HEK293 (cell line): ENCODE results near the gene WDPCP.

Experiments used
- CTCF ChIA-PET: fragments of 350-600 bp; formaldehyde crosslinking; extraction: SDS; loops from one replicate; lab custom pipeline; 2021; ENCODE audit warnings: antibody characterized with exemption; lab: Yijun Ruan, JAX
- POLR2A ChIA-PET: fragments of 300-600 bp; formaldehyde crosslinking; extraction: SDS; loops from one replicate; lab custom pipeline; 2020; ENCODE audit warnings: antibody characterized with exemption, inconsistent platforms; lab: Yijun Ruan, JAX
- H3K27ac ChIP-seq: fragments of 200-500 bp; sonication (Bioruptor generic); 2 replicates; pipeline ENCODE4 v1.5.1; 2014; ENCODE audit warnings: low read depth, low read length, control low read depth, inconsistent platforms; ENCODE audit errors: extremely low read depth
- H3K36me3 ChIP-seq, 2 experiments: fragments of 200-500 bp in 1 of 2; sonication (Bioruptor generic) in 1 of 2; 1 replicate in 1 of 2; 2 replicates in 1 of 2; pipeline ENCODE4 v1.5.1; 2014 to 2017; ENCODE audit warnings: inconsistent platforms in 2 of 2, low read length in 2 of 2; ENCODE audit not compliant: control insufficient read depth in 2 of 2, insufficient read depth in 1 of 2
- H3K4me1 ChIP-seq: fragments of 200-500 bp; sonication (Bioruptor generic); 2 replicates; pipeline ENCODE4 v1.5.1; 2014; ENCODE audit warnings: mild to moderate bottlenecking, low read length, inconsistent platforms; ENCODE audit not compliant: control insufficient read depth, insufficient read depth
- H3K4me3 ChIP-seq: 2 replicates; pipeline ENCODE4 v1.5.1; 2011; ENCODE audit warnings: low read depth, mild to moderate bottlenecking, control low read depth, low read length, moderate library complexity
- H3K9me3 ChIP-seq: fragments of 200-500 bp; sonication (Bioruptor generic); 2 replicates; pipeline ENCODE4 v1.5.1; 2014; ENCODE audit warnings: low read depth, low read length, inconsistent platforms; ENCODE audit not compliant: control insufficient read depth, insufficient read depth
- EGR2 ChIP-seq: fragments of 450-650 bp; formaldehyde crosslinking; IDR thresholded peaks from 2 replicates; pipeline ENCODE4 v1.5.1; 2016; ENCODE audit warnings: low read depth, missing biosample characterization, missing genetic modification characterization
- HOXA7 ChIP-seq: sonication (generic); formaldehyde crosslinking; IDR thresholded peaks from 2 replicates; pipeline ENCODE4 v1.8.1; 2022; ENCODE audit warnings: missing genetic modification reagents, borderline replicate concordance
- HOXD13 ChIP-seq: sonication (generic); formaldehyde crosslinking; IDR thresholded peaks from 2 replicates; pipeline ENCODE4 v1.8.0; 2022; ENCODE audit warnings: missing genetic modification reagents, borderline replicate concordance
- INSM2 ChIP-seq: fragments of 450-650 bp; formaldehyde crosslinking; IDR thresholded peaks from 2 replicates; pipeline ENCODE4 v1.5.1; 2016; ENCODE audit warnings: missing biosample characterization, missing genetic modification characterization
- OVOL3 ChIP-seq: fragments of 450-650 bp; formaldehyde crosslinking; IDR thresholded peaks from 2 replicates; pipeline ENCODE4 v1.5.1; 2016; ENCODE audit warnings: missing biosample characterization, missing genetic modification characterization
- ZNF112 ChIP-seq: fragments of 450-650 bp; formaldehyde crosslinking; IDR thresholded peaks from 2 replicates; pipeline ENCODE4 v1.5.0; 2017; ENCODE audit warnings: missing biosample characterization, missing genetic modification characterization
- ZNF121 ChIP-seq: fragments of 450-650 bp; formaldehyde crosslinking; IDR thresholded peaks from 2 replicates; pipeline ENCODE4 v1.5.1; 2016; ENCODE audit warnings: missing biosample characterization, missing genetic modification characterization
- ZNF169 ChIP-seq: fragments of 450-650 bp; formaldehyde crosslinking; IDR thresholded peaks from 2 replicates; pipeline ENCODE4 v1.5.1; 2016; ENCODE audit warnings: missing biosample characterization, missing genetic modification characterization
- ZNF23 ChIP-seq: fragments of 450-650 bp; formaldehyde crosslinking; IDR thresholded peaks from 2 replicates; pipeline ENCODE4 v1.5.1; 2016; ENCODE audit warnings: missing biosample characterization, missing genetic modification characterization, borderline replicate concordance
- ZNF26 ChIP-seq: fragments of 450-650 bp; formaldehyde crosslinking; IDR thresholded peaks from 2 replicates; pipeline ENCODE4 v1.5.1; 2016; ENCODE audit warnings: missing biosample characterization, missing genetic modification characterization
- ZNF266 ChIP-seq: fragments of 450-650 bp; formaldehyde crosslinking; IDR thresholded peaks from 2 replicates; pipeline ENCODE4 v1.5.1; 2016; ENCODE audit warnings: missing biosample characterization, missing genetic modification characterization, low read depth
- ZNF324 ChIP-seq: fragments of 450-650 bp; formaldehyde crosslinking; IDR thresholded peaks from 2 replicates; pipeline ENCODE4 v1.5.1; 2016; ENCODE audit warnings: missing biosample characterization, missing genetic modification characterization
- ZNF350 ChIP-seq: fragments of 450-650 bp; formaldehyde crosslinking; IDR thresholded peaks from 2 replicates; pipeline ENCODE4 v1.5.0; 2017; ENCODE audit warnings: missing biosample characterization, mild to moderate bottlenecking, missing genetic modification characterization
- ZNF354C ChIP-seq: fragments of 450-650 bp; formaldehyde crosslinking; IDR thresholded peaks from 2 replicates; pipeline ENCODE4 v1.5.1; 2016; ENCODE audit warnings: missing biosample characterization, missing genetic modification characterization, low read depth, borderline replicate concordance
- ZNF416 ChIP-seq: fragments of 450-650 bp; formaldehyde crosslinking; IDR thresholded peaks from 2 replicates; pipeline ENCODE4 v1.5.1; 2016; ENCODE audit warnings: missing biosample characterization, missing genetic modification characterization
- ZNF423 ChIP-seq: fragments of 450-650 bp; formaldehyde crosslinking; IDR thresholded peaks from 2 replicates; pipeline ENCODE4 v1.5.1; 2016; ENCODE audit warnings: missing biosample characterization, missing genetic modification characterization
- ZNF433 ChIP-seq: fragments of 450-650 bp; formaldehyde crosslinking; IDR thresholded peaks from 2 replicates; pipeline ENCODE4 v1.5.1; 2016; ENCODE audit warnings: missing biosample characterization, missing genetic modification characterization, low read depth
- ZNF488 ChIP-seq: fragments of 450-650 bp; formaldehyde crosslinking; IDR thresholded peaks from 2 replicates; pipeline ENCODE4 v1.5.1; 2016; ENCODE audit warnings: missing biosample characterization, missing genetic modification characterization
- ZNF510 ChIP-seq: fragments of 450-650 bp; formaldehyde crosslinking; IDR thresholded peaks from 2 replicates; pipeline ENCODE4 v1.5.1; 2018; ENCODE audit warnings: mild to moderate bottlenecking, missing genetic modification characterization, missing biosample characterization; ENCODE audit not compliant: insufficient replicate concordance
- ZNF530 ChIP-seq: fragments of 450-650 bp; formaldehyde crosslinking; IDR thresholded peaks from 2 replicates; pipeline ENCODE4 v1.5.1; 2016; ENCODE audit warnings: low read depth, missing biosample characterization, missing genetic modification characterization
- ZNF76 ChIP-seq: fragments of 450-650 bp; formaldehyde crosslinking; IDR thresholded peaks from 2 replicates; pipeline ENCODE4; 2016; ENCODE audit warnings: low read depth, missing biosample characterization, missing genetic modification characterization, borderline replicate concordance
- ZNF768 ChIP-seq: fragments of 450-650 bp; formaldehyde crosslinking; IDR thresholded peaks from 2 replicates; pipeline ENCODE4 v1.5.1; 2018; ENCODE audit warnings: missing biosample characterization, mild to moderate bottlenecking, missing genetic modification characterization
- ZXDB ChIP-seq: fragments of 450-650 bp; formaldehyde crosslinking; IDR thresholded peaks from 2 replicates; pipeline ENCODE4 v1.5.1; 2016; ENCODE audit warnings: missing biosample characterization, missing genetic modification characterization
- TF ChIP-seq, protein P1 (sequence below): fragments of 450-650 bp; formaldehyde crosslinking; IDR thresholded peaks from 2 replicates; pipeline ENCODE4 v1.5.1; 2016; ENCODE audit warnings: missing biosample characterization, missing genetic modification characterization

Gene WDPCP

DNA sequence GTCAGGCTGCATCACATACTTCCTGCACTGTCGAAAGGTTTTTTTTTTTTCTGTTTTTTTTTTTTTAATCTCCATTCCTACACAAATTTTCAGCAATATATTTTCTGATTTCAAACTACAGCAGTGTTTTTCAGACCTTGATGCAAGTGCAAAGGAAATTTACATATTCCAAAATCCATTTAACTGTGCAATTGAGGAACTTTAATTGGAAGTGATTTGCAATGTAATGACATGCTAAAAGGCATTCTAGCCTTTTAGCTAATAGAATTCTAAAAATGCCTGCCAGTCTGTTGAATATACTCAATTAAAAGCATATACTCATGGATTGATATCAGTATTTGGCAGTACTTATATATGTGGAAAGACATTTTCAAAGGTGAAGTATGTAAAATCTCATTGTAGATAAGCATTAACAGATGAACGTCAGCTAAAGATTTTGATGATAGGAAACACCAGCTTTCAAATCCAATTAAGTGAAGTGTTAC, 327.1 kb downstream of the WDPCP start:
- Histone ChIP-seq H3K4me1 (no peaks in the 10 kb centered on the region), H3K36me3 (no peaks in the 10 kb centered on the region), H3K4me3 (no peak overlapping the region)
- ChIA-PET CTCF (interaction anchor here (0.5 to 1.0 kb wide), 2 partner anchors 22 to 165 kb away, joined by 3 to 4 read pairs; no protein-coding TSS in a partner anchor), POLR2A (no interaction called here)
- TF ChIP-seq OVOL3 (tag by site-specific recombination) (no peak), ZNF433 (tag by site-specific recombination) (no peak), ZNF121 (tag by site-specific recombination) (no peak), HOXA7 (no peak), ZNF423 (tag by site-specific recombination) (no peak), ZXDB (tag by site-specific recombination) (no peak), ZNF488 (tag by site-specific recombination) (no peak), EGR2 (tag by site-specific recombination) (no peak), ZNF354C (tag by site-specific recombination) (no peak), ZNF324 (tag by site-specific recombination) (no peak), ZNF510 (tag by site-specific recombination) (no peak), ZNF169 (tag by site-specific recombination) (no peak), ZNF23 (tag by site-specific recombination) (no peak), HOXD13 (no peak), INSM2 (tag by site-specific recombination) (no peak), ZNF530 (tag by site-specific recombination) (no peak), ZNF112 (tag by site-specific recombination) (no peak), ZNF26 (tag by site-specific recombination) (no peak), ZNF350 (tag by site-specific recombination) (no peak)
- TF ChIP-seq, all 188 proteins: peak for 0
- no peaks in the 10 kb centered on the region for H3K9me3 ChIP-seq
- no peak overlapping the region for H3K27ac ChIP-seq

GRCh38 chr2:63257473-63257872, 330.8 kb downstream of the WDPCP start:
- Histone ChIP-seq H3K4me3 (no peak overlapping the region), H3K4me1 (no peaks in the 10 kb centered on the region), H3K9me3 (no peaks in the 10 kb centered on the region), H3K36me3 (no peaks in the 10 kb centered on the region), H3K27ac (no peak overlapping the region)
- CTCF ChIA-PET: no interaction called here
- TF ChIP-seq EGR2 (tag by site-specific recombination) (no peak), ZNF76 (no peak), ZNF266 (no peak), ZNF768 (no peak), ZNF416 (no peak)
- TF ChIP-seq, protein P1, sequence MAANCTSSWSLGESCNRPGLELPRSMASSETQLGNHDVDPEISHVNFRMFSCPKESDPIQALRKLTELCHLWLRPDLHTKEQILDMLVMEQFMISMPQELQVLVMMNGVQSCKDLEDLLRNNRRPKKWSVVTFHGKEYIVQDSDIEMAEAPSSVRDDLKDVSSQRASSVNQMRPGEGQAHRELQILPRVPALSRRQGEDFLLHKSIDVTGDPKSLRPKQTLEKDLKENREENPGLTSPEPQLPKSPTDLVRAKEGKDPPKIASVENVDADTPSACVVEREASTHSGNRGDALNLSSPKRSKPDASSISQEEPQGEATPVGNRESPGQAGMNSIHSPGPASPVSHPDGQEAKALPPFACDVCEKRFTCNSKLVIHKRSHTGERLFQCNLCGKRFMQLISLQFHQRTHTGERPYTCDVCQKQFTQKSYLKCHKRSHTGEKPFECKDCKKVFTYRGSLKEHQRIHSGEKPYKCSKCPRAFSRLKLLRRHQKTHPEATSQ (tag by site-specific recombination): no peak
- POLR2A ChIA-PET: no interaction called here
